NT2/D1 (cell line): ENCODE data around the gene STK17A.
A peak's percentile ranks its signal among the peaks of the same experiment; 100 is the strongest.
"Not testable (repeated sequence)": the region's sequence is repeated elsewhere in the genome, so short reads cannot be mapped to it uniquely, and the experiment has no call there.

Experiments
- DNase-seq: peaks from one replicate; pipeline ENCODE4 v3.0.0-alpha.2; 2011; ENCODE audit warnings: low read depth, low spot score
- H3K27me3 ChIP-seq: 2 replicates; pipeline ENCODE4 v1.6.0; 2011; ENCODE audit warnings: mild to moderate bottlenecking; ENCODE audit not compliant: insufficient read length, insufficient read depth
- H3K36me3 ChIP-seq: 2 replicates; pipeline ENCODE4 v1.6.1; 2011; ENCODE audit warnings: mild to moderate bottlenecking, low read length, mixed read lengths; ENCODE audit not compliant: insufficient read depth, insufficient read length
- H3K4me1 ChIP-seq: 2 replicates; pipeline ENCODE4 v1.5.1; 2011; ENCODE audit not compliant: insufficient read depth, insufficient read length
- H3K4me3 ChIP-seq: 2 replicates; pipeline ENCODE4 v1.5.1; 2011; ENCODE audit warnings: low read depth; ENCODE audit not compliant: insufficient read length
- H3K9ac ChIP-seq: 2 replicates; pipeline ENCODE4 v1.6.0; 2011; ENCODE audit warnings: low read depth; ENCODE audit not compliant: insufficient read length
- H3K9me3 ChIP-seq: 2 replicates; pipeline ENCODE4 v1.5.1; 2011; ENCODE audit warnings: mild to moderate bottlenecking, low read length; ENCODE audit not compliant: insufficient read depth
- SUZ12 ChIP-seq: IDR thresholded peaks from 2 replicates; pipeline ENCODE4 v1.6.1; 2011; ENCODE audit not compliant: insufficient read length, insufficient read depth; ENCODE audit errors: extremely low read depth
- YY1 ChIP-seq: IDR thresholded peaks from 2 replicates; pipeline ENCODE4 v1.6.1; 2011; ENCODE audit not compliant: insufficient read length, insufficient read depth
- ZNF274 ChIP-seq: IDR thresholded peaks from 2 replicates; pipeline ENCODE4 v1.6.1; 2011; ENCODE audit warnings: mild to moderate bottlenecking, low read depth, low read length

The STK17A gene

DNA sequence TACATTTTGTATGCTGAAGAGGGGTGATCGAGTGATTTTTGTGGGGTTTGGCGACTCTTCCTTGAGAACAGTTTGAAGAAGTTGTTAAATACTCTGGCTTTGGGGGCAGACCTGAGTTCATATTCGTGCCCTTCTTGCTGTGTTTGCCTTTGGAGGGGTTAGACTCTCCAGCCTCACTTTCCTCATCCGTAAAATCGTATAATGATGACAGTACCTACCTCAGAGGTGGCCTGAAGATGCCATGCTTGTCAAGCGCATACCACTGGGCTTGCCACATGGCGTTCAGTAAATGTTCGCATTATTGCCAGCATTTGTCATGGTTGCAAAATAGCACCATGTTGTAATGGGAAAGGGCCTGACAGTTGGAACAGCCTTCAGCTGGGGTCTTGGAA, 1.3 kb downstream of the STK17A start:
- no peak for DNase-seq
- TF ChIP-seq SUZ12 (no peak), YY1 (no peak), ZNF274 (no peak)
- Histone ChIP-seq H3K4me1 (peaks cover 3% of the 10 kb centered on the region), H3K27me3 (peaks cover 20% of the 10 kb centered on the region), H3K4me3 (peak overlapping the region; percentile 78), H3K36me3 (no peaks in the 10 kb centered on the region), H3K9me3 (no peaks in the 10 kb centered on the region), H3K9ac (peak overlapping the region; percentile 88)

- H3K4me3 ChIP-seq, H3K36me3 ChIP-seq, H3K9me3 ChIP-seq, H3K9ac ChIP-seq, H3K4me1 ChIP-seq, DNase-seq: not testable (repeated sequence)
- peaks cover 20% of the 10 kb centered on the region for H3K27me3 ChIP-seq
Measured at GRCh38 chr7:43584733-43585132, 1.8 kb downstream of the STK17A start.

DNA sequence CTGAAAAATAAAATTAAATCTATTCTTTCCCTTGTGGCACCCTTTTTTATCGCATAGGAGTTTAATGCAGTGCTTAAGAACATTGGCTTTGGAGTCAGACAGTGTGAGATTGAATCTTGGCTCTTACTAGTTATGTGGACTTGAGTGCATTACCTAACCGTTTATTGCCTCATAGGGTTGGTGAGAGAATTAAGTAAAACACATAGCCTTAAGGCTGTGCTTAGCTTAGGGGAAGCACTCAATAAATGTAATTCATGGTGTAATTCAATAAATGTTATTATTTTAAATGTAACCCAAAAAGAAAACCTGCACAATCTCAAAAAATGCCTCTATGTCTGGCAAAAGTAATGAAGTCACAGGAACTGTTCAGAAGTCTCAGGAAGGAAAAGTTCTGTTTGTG, 2.7 kb downstream of the STK17A start:
- H3K27me3 ChIP-seq = peaks cover 20% of the 10 kb centered on the region
- no peaks in the 10 kb centered on the region for H3K9me3 ChIP-seq
- no peak for TF ChIP-seq YY1
- TF ChIP-seq ZNF274 = no peak
- no peak for TF ChIP-seq SUZ12
- H3K4me3 ChIP-seq = no peak overlapping the region
- H3K36me3 ChIP-seq = no peaks in the 10 kb centered on the region
- H3K9ac ChIP-seq = no peak overlapping the region
- no peak for DNase-seq
- H3K4me1 ChIP-seq = peaks cover 3% of the 10 kb centered on the region

GRCh38 chr7:43586251-43586900, 3.5 kb downstream of the STK17A start:
- Histone ChIP-seq H3K9me3 (no peaks in the 10 kb centered on the region), H3K4me1 (peaks cover 3% of the 10 kb centered on the region), H3K36me3 (no peaks in the 10 kb centered on the region), H3K4me3 (no peak overlapping the region), H3K9ac (no peak overlapping the region), H3K27me3 (peaks cover 20% of the 10 kb centered on the region)
- TF ChIP-seq ZNF274 (no peak), YY1 (no peak), SUZ12 (no peak)
- no peak for DNase-seq

GRCh38 chr7:43588477-43589132, 5.7 kb downstream of the STK17A start:
- Histone ChIP-seq H3K4me3 (no peak overlapping the region), H3K9me3 (no peaks in the 10 kb centered on the region), H3K9ac (no peak overlapping the region), H3K4me1 (peaks cover 3% of the 10 kb centered on the region), H3K27me3 (peaks cover 7% of the 10 kb centered on the region), H3K36me3 (no peaks in the 10 kb centered on the region)
- no peak for DNase-seq
- TF ChIP-seq SUZ12 (no peak), ZNF274 (no peak)

DNA sequence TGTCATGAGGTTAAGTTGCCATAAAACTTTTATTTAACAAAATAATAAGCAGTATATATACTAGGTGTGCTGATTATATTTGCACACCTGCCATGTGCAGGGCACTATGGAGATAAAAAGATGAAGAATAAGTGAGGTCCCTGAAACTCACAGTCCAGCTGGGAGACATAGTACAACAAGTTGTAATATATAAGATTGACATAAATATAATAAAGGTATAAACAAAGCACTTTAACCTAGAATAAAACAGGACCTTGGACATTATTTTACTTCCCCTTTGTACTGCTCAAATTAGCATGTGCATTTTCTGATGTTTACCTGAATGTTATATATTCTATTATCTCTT, 6.2 kb downstream of the STK17A start:
- DNase-seq = no peak
- no peak overlapping the region for H3K4me3 ChIP-seq
- no peak overlapping the region for H3K9ac ChIP-seq
- no peaks in the 10 kb centered on the region for H3K36me3 ChIP-seq
- H3K4me1 ChIP-seq = peaks cover 3% of the 10 kb centered on the region
- H3K27me3 ChIP-seq = peaks cover 3% of the 10 kb centered on the region
- TF ChIP-seq ZNF274 (no peak), SUZ12 (no peak), YY1 (no peak)
- no peaks in the 10 kb centered on the region for H3K9me3 ChIP-seq

GRCh38 chr7:43589728-43590127, 6.8 kb downstream of the STK17A start:
- H3K36me3 ChIP-seq = no peaks in the 10 kb centered on the region
- DNase-seq = no peak
- no peak overlapping the region for H3K4me3 ChIP-seq
- H3K27me3 ChIP-seq = no peaks in the 10 kb centered on the region
- no peak overlapping the region for H3K9ac ChIP-seq
- no peak for TF ChIP-seq SUZ12
- no peak for TF ChIP-seq YY1
- TF ChIP-seq ZNF274 = no peak
- H3K9me3 ChIP-seq = no peaks in the 10 kb centered on the region
- H3K4me1 ChIP-seq = no peaks in the 10 kb centered on the region
